ENCODE measurements around the gene NXNL2.

NXNL2 gene

DNA sequence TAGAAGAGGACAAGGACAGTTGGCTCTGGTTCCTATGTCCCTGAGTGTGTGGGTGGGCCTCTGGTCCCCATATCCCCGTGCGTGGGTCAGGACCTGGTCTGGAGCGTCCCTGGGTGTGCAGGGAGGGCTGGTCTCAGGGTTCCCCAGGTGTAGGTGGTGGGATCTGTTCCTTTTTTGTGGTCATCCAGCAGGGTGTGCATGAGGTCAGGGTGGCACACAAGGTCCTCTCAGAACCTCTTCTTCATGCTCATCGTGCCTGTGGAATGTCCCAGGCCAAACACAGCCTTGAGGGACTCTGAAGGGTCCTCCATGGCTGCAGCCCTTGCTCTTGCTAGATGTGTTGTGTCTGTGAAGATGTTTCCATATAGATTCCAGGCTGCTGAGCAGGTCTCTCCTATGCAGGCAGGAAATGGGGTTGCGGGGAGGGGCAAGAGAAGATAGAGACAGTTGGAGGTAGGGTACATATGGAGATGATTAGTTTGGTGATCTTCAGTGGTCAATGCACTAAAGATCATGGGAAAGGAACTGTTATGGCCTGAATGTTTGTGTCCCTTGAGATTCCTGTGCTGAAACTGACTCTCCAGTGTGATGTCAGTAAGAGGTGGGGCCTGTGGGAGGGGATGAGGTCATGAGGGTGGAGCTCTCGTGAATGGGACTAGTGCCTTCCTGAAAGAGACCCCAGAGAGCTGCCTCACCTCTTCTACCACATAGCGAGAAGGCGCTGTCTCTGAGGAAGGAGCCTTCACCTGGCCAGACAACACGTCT lies 53.1 kb downstream of the NXNL2 start:
- no peaks in the 10 kb centered on the region for H3K36me3 ChIP-seq (ENCODE audit: control insufficient read depth in 5 of 5, insufficient read depth in 5 of 5, low read length in 5 of 5)
- peaks cover 0 to 3% (median 0%) of the 10 kb centered on the region in 5 donors for H3K9me3 ChIP-seq (ENCODE audit: control insufficient read depth in 5 of 5, low read length in 5 of 5)
- H3K4me1 ChIP-seq (ENCODE audit: control insufficient read depth in 5 of 5, insufficient read depth in 5 of 5, low read length in 5 of 5), result peaks cover 0 to 11% (median 0%) of the 10 kb centered on the region in 5 donors
- H3K9ac ChIP-seq (ENCODE audit: low read length in 5 of 5), result no peak overlapping the region
- peaks cover 0 to 7% (median 0%) of the 10 kb centered on the region in 5 donors for H3K27me3 ChIP-seq (ENCODE audit: control insufficient read depth in 5 of 5, insufficient read depth in 4 of 5, low read length in 5 of 5)
- no peak overlapping the region for H3K27ac ChIP-seq (ENCODE audit: low read depth, low read length)
- no peak overlapping the region for H3K4me3 ChIP-seq (ENCODE audit: low read depth in 1 of 5, low read length in 5 of 5)

- Histone ChIP-seq H3K27ac (ENCODE audit: low read depth, low read length) (no peak overlapping the region), H3K27me3 (ENCODE audit: control insufficient read depth in 5 of 5, insufficient read depth in 4 of 5, low read length in 5 of 5) (peaks cover 0 to 2% (median 0%) of the 10 kb centered on the region in 5 donors), H3K36me3 (ENCODE audit: control insufficient read depth in 5 of 5, insufficient read depth in 5 of 5, low read length in 5 of 5) (no peaks in the 10 kb centered on the region), H3K4me1 (ENCODE audit: control insufficient read depth in 5 of 5, insufficient read depth in 5 of 5, low read length in 5 of 5) (no peaks in the 10 kb centered on the region), H3K4me3 (ENCODE audit: low read depth in 1 of 5, low read length in 5 of 5) (no peak overlapping the region), H3K9ac (ENCODE audit: low read length in 5 of 5) (no peak overlapping the region), H3K9me3 (ENCODE audit: control insufficient read depth in 5 of 5, low read length in 5 of 5) (peaks cover 0 to 3% (median 0%) of the 10 kb centered on the region in 5 donors)
These were observed 54.7 kb downstream of the NXNL2 start for GRCh38 chr9:88589656-88590055.

GRCh38 chr9:88590558-88591146 lies 55.7 kb downstream of the NXNL2 start:
- Histone ChIP-seq H3K27me3 (ENCODE audit: control insufficient read depth in 5 of 5, insufficient read depth in 4 of 5, low read length in 5 of 5) (peaks cover 0 to 2% (median 0%) of the 10 kb centered on the region in 5 donors), H3K36me3 (ENCODE audit: control insufficient read depth in 5 of 5, insufficient read depth in 5 of 5, low read length in 5 of 5) (no peaks in the 10 kb centered on the region), H3K4me3 (ENCODE audit: low read depth in 1 of 5, low read length in 5 of 5) (no peak overlapping the region), H3K27ac (ENCODE audit: low read depth, low read length) (no peak overlapping the region), H3K4me1 (ENCODE audit: control insufficient read depth in 5 of 5, insufficient read depth in 5 of 5, low read length in 5 of 5) (no peaks in the 10 kb centered on the region), H3K9me3 (ENCODE audit: control insufficient read depth in 5 of 5, low read length in 5 of 5) (peaks cover 0 to 3% (median 0%) of the 10 kb centered on the region in 5 donors), H3K9ac (ENCODE audit: low read length in 5 of 5) (no peak overlapping the region)

GRCh38 chr9:88593537-88594185 lies 58.7 kb downstream of the NXNL2 start:
- H3K4me3 ChIP-seq (ENCODE audit: low read depth in 1 of 5, low read length in 5 of 5), result no peak overlapping the region
- no peak overlapping the region for H3K27ac ChIP-seq (ENCODE audit: low read depth, low read length)
- H3K9me3 ChIP-seq (ENCODE audit: control insufficient read depth in 5 of 5, low read length in 5 of 5), result no peaks in the 10 kb centered on the region
- H3K27me3 ChIP-seq (ENCODE audit: control insufficient read depth in 5 of 5, insufficient read depth in 4 of 5, low read length in 5 of 5), result peaks cover 0 to 11% (median 0%) of the 10 kb centered on the region in 5 donors
- H3K4me1 ChIP-seq (ENCODE audit: control insufficient read depth in 5 of 5, insufficient read depth in 5 of 5, low read length in 5 of 5), result no peaks in the 10 kb centered on the region
- H3K9ac ChIP-seq (ENCODE audit: low read length in 5 of 5), result no peak overlapping the region
- no peaks in the 10 kb centered on the region for H3K36me3 ChIP-seq (ENCODE audit: control insufficient read depth in 5 of 5, insufficient read depth in 5 of 5, low read length in 5 of 5)
